GM19099 (cell line): ENCODE data around the gene BRF1.

Source experiments
- POLR2A ChIP-seq: IDR thresholded peaks from 3 replicates; pipeline ENCODE4 v1.6.1; 2011; ENCODE audit warnings: low read depth; ENCODE audit not compliant: insufficient read length; ENCODE audit errors: extremely low read depth

Gene BRF1, protein sequence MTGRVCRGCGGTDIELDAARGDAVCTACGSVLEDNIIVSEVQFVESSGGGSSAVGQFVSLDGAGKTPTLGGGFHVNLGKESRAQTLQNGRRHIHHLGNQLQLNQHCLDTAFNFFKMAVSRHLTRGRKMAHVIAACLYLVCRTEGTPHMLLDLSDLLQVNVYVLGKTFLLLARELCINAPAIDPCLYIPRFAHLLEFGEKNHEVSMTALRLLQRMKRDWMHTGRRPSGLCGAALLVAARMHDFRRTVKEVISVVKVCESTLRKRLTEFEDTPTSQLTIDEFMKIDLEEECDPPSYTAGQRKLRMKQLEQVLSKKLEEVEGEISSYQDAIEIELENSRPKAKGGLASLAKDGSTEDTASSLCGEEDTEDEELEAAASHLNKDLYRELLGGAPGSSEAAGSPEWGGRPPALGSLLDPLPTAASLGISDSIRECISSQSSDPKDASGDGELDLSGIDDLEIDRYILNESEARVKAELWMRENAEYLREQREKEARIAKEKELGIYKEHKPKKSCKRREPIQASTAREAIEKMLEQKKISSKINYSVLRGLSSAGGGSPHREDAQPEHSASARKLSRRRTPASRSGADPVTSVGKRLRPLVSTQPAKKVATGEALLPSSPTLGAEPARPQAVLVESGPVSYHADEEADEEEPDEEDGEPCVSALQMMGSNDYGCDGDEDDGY

DNA sequence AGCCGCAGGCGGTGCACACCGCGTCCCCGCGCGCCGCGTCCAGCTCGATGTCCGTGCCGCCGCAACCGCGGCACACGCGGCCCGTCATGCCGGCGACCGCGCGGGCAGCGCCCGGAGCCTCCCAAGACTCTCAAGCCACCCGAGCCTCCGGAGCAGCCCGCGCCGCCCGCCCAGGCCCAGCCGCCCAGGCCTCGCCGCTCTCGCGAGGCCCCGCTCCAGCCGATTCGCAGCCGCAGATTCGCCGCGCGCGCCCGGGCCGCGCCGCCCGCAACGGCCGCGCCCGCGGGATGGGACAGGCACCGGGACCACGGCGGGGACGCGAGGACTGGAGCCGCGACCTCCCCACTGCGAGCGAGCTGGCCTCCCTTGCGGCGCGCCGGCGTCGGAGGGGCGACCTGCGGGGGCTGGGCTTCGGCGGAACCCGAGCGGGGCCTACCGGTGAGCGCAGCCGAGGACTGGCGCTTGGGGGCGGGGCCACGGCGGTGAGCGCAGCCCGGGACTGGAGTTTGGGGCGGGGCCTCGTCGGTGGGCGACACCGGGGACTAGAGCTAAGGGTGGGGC is at the start of gene BRF1:
Gene BRF1, minus strand, starts transcription at position 460 of the 561 bp plus-strand sequence. Its CDS starts 372 bp downstream, at position 88.
- peak; percentile 69 for TF ChIP-seq POLR2A

DNA sequence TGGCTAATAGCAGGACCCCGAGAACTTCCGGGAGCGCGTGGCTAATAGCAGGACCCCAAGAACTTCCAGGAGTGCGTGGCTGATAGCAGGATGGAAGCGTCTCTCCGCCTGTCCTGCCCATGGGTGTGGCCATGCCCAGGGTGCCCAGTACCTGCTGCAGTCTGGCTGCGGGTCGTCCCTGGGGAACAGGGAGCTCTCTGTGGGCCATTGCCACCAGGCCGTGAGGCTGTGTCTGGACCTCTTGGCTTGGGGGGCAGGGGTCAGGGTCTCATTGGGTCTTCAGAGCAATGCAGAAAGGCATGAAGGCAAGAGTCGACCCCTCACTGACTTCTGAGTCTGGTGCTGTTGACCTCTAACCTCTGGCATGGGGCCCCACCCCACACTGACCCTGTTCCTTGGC is 49.2 kb upstream of the BRF1 start:
- no peak for TF ChIP-seq POLR2A

DNA sequence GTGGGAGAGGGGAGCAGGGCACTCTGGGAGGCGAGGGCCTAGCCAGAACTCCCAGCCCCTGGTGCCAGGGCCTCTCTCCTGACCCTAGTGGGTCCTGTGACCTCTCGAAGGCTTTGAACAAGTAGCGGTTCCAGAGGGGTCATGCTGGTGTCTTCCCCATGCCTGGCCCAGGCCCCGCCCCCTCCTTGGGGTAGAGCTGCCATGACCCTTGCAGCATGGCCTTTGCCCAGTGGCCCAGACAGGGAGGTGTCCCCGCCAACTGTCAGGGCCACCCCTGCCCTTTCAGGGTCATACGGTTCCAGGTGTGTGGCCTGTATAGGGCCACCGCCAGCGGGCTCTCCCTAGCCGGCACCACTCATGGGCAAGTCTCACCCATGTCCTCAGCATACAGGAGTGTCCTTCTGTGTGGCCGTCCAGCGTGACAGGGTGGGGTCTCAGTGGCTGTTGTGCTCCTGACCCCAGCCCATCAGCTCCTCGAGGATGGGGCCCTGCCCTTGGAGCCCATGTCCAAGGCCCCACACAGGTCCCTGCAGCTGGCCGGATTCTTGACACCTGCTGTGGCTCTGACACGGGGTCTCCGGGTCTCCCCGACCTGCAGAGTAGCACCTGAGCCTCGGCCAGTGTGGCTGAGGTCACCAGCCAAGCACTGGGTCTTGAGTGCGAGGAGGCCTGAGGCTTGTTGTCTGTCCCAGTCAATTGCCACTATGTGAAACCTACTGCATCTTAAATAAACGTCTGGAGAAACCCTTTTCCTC is 48.3 kb upstream of the BRF1 start:
- no peak for TF ChIP-seq POLR2A

DNA sequence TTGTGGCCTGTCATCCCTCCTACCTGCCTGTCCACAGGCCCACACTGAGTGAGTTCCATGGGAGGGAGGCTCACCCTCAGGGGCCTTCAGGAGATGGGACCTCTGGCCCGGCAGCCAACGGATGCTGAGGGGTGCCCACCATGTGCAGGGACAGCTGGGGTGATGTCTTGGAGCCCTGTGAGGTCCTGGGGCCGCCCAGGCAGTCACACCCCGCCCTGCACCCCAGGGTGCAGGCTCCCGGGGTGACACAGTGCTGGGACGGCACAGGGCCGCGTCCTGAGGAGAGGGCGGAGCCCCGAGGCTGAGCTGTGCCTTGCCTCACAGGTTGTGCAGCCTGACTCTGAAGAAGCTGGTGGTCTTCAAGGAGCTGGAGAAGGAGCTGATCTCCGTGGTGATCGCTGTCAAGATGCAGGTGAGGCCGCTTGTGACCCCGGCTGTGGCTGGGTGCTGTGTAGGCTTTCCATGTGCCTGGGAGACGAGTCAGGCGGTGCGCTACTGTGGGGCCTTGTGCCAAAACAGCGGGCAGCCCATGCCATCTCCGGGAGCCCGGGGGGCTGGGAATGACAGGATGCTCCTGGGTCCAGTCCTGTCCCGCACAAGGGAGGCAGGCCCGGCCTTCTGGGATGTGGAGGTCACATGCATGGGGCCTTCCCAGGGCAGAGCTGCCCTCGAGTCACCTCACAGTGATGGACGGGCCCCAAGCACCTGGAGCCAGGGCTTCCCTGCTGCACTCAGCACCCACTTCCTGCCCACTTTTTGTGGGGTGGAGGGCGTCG is 47.6 kb upstream of the BRF1 start:
- TF ChIP-seq POLR2A, result no peak

DNA sequence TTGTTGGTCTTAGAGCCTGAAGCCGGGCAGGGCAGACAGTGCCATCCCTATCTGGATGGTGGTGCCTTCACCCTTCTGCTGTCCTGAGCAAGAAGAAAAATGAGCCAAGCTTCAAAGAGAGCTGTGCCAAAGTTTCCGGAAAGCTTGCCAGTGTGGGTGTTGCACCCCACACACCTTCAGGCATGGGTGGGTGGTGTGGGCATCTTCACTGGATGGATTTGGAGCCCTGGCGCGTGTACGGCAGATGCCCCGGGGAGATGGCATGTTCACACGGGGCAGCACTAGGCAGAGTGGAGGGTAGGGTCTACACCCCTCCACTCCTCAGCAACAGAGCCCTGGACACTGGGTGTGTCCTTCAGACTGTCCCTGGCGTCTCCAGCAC is 46.8 kb upstream of the BRF1 start:
- TF ChIP-seq POLR2A, result no peak

DNA sequence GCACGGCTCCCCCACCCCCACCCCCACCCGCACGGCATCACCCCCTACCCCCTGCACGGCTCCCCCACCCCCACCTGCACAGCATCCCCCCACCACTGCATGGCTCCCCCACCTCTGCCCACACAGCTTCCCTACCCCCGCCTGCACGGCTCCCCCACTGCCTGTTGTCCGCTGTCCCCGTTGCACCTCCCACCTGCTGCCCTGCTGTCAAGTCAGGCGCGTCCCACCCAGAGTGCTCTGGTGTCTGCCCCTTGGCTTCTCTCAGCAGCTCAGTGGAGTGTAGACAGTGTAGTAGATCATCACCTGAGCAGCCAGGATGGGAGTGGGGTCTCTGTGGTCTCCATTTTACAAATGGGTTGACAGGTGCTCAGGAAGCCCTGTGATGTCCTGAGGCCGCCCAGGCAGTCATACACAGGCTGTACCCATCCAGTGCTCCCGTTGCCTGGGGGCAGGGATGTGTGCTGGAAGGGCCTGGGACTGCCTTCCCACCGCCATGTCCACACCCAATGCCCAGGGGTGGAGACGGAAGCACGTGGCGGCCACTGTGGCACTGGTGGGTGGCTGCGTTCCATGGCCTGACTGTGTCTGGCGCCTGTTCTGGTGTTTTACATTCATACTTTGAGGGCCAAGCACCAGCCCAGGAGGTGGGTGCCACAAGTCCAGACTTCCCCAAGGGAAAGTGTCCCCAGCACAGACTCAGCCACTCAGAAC is 46.2 kb upstream of the BRF1 start:
- TF ChIP-seq POLR2A, result no peak

DNA sequence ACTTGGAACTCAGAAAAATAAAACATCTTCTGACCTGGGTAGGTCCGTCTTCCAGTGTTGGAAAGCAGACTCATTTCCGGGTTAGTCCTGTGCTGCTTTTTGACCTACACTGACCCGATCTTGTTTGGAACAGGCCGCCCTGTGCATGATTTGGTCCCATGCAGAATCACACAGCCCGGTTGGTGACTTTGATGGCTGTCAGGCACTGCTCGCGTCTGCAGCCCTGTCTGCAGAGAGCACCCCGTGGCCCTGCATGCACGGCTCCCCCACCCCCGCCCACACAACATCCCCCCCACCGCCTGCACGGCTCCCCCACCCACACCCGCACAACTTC is 45.4 kb upstream of the BRF1 start:
- TF ChIP-seq POLR2A, result no peak

DNA sequence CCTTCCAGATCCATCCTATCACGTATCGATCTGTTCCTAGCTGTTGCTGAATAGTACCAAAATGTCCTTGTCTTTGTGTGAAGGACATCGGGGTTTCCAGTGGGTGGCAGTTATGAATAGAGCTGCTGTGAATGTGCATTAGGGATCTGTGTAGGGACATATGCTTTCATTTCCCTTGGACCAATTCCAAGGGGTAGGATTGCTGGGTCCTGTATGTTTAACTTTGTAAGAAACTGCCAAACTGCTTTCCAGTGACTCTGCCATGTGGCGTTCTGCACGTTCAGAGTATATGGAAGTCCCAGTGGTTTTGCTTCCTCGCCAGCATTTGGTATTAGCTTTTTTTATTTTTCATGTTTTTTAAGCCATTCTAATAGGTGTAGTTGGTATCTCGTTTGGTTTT is 42.4 kb upstream of the BRF1 start:
- no peak for TF ChIP-seq POLR2A

DNA sequence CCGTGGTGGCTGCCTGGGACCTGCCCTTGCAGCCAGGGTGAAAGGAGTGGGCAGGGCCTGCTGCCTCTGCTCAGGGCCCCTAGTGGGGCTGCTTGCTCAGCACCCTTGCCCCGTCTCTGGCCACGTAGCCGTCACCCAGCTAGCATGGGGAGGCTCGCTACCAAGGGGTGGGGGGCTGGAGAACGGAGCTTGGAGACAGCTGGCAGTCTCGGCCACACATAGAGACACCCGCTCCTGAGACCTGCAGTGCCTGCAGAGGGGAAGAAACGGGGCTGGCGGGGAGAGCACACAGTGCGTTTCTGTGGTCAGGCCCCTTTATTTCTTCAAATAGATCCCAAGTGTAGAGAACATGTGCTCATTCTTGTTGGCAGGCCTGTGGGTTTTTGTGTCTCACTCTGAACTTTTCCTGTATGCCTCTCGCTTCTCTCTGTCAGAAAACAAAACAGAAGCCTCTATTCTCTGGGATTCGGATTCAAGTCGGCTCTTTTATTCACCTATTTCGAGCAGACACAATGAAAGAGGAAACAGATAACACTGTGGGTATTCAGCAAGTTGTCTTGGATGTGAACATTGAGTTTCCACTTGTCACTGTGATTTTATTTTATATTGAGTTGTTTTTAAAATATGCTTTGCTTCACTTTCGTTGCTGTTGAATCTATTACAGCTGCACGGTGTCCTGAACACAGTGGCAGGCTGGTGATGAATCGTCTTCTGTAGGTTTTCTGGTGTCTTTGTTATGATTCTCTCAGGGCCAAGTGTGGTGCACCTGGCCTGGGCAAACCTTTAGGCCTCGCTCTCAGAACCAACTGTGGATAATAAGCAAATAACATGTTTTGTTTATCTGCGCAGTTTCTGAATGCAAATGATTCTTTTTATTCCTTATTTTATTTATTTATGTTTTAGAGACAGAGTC is 40.3 kb upstream of the BRF1 start:
- TF ChIP-seq POLR2A, result no peak

DNA sequence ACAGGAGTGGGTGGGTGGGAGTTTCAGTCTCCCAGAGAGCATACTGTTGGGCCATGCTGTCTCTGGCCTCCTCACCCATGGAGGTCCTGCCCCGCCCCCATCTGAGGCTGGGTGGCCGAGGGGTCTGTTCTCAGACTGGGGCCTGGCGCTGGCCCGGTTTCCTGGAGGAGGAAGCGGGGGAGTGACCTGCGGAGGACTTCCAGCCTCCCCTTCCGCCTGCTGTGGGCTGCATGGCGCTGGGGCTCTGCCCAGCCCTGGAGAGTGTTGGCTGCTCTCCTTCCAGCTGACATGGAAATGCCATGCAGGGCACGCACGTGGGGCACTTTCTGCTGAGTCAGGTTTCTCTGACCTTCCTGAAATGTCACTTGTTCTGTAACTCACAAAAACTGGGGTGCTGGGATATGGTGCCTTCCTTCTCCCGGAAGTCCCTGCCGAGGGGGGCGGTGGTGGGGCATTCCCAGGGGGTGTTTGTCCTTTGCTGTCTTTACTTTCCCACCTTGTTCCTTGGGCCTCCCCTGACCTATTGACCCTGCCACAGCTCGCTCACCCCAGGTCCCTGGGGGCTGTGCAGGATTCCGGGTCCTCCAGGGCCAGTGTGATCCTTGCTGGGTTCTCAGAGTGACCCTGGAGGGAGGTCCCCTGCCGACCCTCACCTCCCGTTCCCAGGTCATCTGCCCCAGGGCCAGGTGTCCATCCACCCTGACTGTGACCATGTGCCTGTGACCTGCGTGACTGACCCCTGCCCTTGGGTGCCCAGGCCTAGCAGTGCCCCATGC is 37.4 kb upstream of the BRF1 start:
- no peak for TF ChIP-seq POLR2A

DNA sequence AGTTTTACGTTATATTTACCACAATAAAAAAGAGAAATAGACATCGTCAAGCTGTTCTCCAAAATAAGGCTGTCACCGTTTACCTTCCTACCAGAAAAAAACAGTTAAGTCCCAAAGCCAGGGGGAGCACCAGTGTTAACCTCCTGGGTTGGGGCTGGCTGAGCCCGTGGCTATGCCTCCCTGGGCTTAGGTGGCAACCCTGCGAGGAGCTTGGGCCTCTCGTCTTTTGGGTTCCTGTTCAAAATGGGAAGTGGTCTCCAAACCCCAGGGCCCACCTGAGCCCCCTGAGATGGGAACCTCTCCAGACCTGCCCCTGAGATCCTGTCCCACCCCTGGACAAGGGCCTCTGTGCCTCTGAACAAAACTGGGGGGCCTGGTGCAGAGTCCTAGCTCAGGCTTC is 36.6 kb upstream of the BRF1 start:
- TF ChIP-seq POLR2A, result no peak

DNA sequence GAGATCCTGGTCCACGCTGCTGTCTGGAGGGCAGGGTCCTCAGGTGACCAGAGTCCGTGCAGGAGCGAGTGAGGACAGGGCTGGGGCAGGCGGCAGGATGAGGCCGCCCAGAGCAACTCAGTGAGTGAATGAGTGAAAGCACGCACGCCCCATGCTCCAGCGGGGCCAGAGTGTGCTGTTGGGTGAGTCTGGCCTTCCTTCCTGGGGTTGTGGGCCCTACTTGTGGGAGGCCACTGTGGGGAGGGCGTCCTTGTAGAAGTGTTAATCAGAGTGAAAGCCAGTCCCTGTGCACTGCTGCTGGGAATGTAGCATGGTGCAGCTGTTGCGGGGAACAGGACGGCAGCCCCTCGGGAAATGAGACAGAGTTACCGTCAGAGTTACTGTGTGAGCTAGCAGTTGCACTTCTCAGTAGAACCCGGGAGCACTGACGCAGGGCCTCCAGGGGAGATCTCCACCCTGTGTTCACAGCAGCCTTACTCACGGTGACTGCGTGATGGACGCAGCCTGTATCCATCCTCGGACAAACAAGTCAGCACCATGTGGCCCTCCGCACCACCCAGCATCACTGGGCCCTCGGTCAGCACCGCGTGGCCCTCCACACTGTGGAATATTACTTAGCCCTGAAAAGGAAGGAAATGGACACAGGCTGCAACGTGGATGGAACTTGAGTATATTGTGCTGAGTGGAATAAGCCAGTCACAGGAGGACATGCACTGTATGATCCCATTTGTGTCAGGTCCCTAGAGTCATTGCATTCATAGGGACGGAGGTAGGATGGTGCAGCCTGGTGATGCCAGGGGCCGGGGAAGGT is 35.9 kb upstream of the BRF1 start:
- no peak for TF ChIP-seq POLR2A
